ENCODE results near the gene EFCAB6. TPM values are rescaled to one million over a fixed set of nuclear protein-coding genes. Genes with fewer than 3 reads are reported as not detected.

The EFCAB6 gene
- total and polyA plus RNA-seq, 2 donors (not counting 3 experiments of a cell fraction or from before 2014, with no cell fraction given), result 0.07 to 0.31 TPM

- H2AFZ ChIP-seq (ENCODE audit: low read depth, low read length), result no peak overlapping the region
- ChIA-PET POLR2A (no interaction called here), CTCF (no interaction called here)
- no TSS peak for BruUV-seq (replicated peaks)
- no peaks in the 10 kb centered on the region for H3K36me3 ChIP-seq (ENCODE audit: control insufficient read depth in 2 of 2, extremely low read depth in 1 of 2, insufficient read depth in 2 of 2, low read length in 2 of 2)
- H3K9ac ChIP-seq (replicated peaks; ENCODE audit: extremely low read depth, insufficient read depth, low read length), result no peak overlapping the region
- H3K9me1 ChIP-seq (replicated peaks; ENCODE audit: control insufficient read depth, extremely low read depth, insufficient read depth, low read length), result no peaks in the 10 kb centered on the region
- no peaks in the 10 kb centered on the region for H3K27me3 ChIP-seq (ENCODE audit: control insufficient read depth in 2 of 2, insufficient read depth in 2 of 2, low read length in 2 of 2)
- intact Hi-C loops (cut with micrococcal nuclease) (no loop called here), dilution Hi-C loops (cut with MboI; ENCODE audit: extremely low pct_ligation_motif_present, low sequenced_read_pairs) (no loop called here)
- no peak overlapping the region for H3K4me3 ChIP-seq (replicated peaks in 1 of 3; ENCODE audit: insufficient read depth in 1 of 3, low read depth in 1 of 3, low read length in 3 of 3)
- no peaks in the 10 kb centered on the region for H3K79me2 ChIP-seq (ENCODE audit: control insufficient read depth, insufficient read depth, low read length)
- DNase-seq (ENCODE audit: low read depth, low spot score) (no peak), FAIRE-seq (no peak)
- H3K4me1 ChIP-seq (ENCODE audit: control insufficient read depth, extremely low read depth, insufficient read depth, low read length), result no peaks in the 10 kb centered on the region
- H4K20me1 ChIP-seq (replicated peaks; ENCODE audit: control insufficient read depth, extremely low read depth, insufficient read depth, low read length), result no peaks in the 10 kb centered on the region
- H3K4me2 ChIP-seq (ENCODE audit: insufficient read depth, low read length), result no peak overlapping the region
- H3K27ac ChIP-seq (ENCODE audit: insufficient read depth, low read depth, low read length), result no peak overlapping the region
- TF ChIP-seq MYC (IDR thresholded peaks at IDR 0.05; ENCODE audit: low read depth, low read length) (no peak), FOS (IDR thresholded peaks at IDR 0.05; ENCODE audit: borderline replicate concordance, insufficient read depth, low read length) (no peak), POLR2AphosphoS5 (IDR thresholded peaks at IDR 0.05; ENCODE audit: insufficient read depth, low read depth, low read length) (no peak), EZH2 (IDR thresholded peaks at IDR 0.05; ENCODE audit: borderline replicate concordance, low read depth, low read length, severe bottlenecking) (no peak), MAX (IDR thresholded peaks at IDR 0.05; ENCODE audit: insufficient read depth, insufficient read length) (no peak), GATA2 (IDR thresholded peaks at IDR 0.05; ENCODE audit: insufficient read depth, insufficient read length, low read depth, low read length) (no peak), JUN (IDR thresholded peaks at IDR 0.05; ENCODE audit: borderline replicate concordance, insufficient read depth, insufficient read length, low read depth) (no peak), CTCF (IDR thresholded peaks at IDR 0.05; ENCODE audit: extremely low read depth in 1 of 2, insufficient read depth in 1 of 2, low read depth in 1 of 2, low read length in 2 of 2) (no peak), POLR2A (IDR thresholded peaks at IDR 0.05; ENCODE audit: low read depth, low read length) (no peak)
- peaks cover 10% of the 10 kb centered on the region for H3K9me3 ChIP-seq (replicated peaks; ENCODE audit: control insufficient read depth, insufficient read depth, low read length)
Measured at GRCh38 chr22:43502306-43502874, 309.7 kb downstream of the EFCAB6 start.

Data from endothelial cell of umbilical vein (primary cell).